Measurements from ENCODE around the gene CRYBB1. TPM values are rescaled to one million over a fixed set of nuclear protein-coding genes. Genes with fewer than 3 reads are reported as not detected.

The CRYBB1 gene
- total RNA-seq, 2 donors from 2014 or later: 0.33 to 1.7 TPM

DNA sequence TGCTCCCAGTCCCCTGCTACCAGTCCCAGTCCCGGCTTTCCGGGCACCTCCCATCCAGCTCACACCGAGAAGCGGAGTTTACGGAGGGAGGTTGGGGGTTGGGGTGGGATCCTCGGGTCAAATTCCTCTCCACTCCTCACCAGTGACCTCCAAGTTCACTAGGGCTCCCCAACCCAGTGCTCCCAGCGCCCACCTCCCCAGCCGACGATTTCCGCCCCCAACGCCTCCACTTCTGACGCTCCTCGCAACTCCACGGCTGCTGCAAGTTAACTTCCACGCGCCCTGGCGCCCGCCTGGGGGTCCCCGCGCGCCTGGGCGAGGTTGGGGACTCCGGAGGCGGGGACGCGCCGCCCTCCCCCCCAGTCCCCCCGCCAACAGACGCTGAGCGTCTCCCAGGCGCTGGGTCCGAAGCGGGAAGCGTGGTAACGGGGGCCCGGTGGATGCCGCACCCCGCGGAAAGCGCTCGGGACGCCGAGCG lies 28.4 kb downstream of the CRYBB1 start:
- peak overlapping the region; percentile 91 for H3K4me3 ChIP-seq (ENCODE audit: low read length)
- H3K27me3 ChIP-seq (ENCODE audit: control insufficient read depth, insufficient read depth, low read length, poor library complexity, severe bottlenecking): no peaks in the 10 kb centered on the region
- DNase-seq: peak; percentile 82
- peaks cover 15% of the 10 kb centered on the region for H3K36me3 Mint-ChIP-seq (ENCODE audit: low read depth)
- peak overlapping the region; percentile 87 for H3K4me3 Mint-ChIP-seq
- peak overlapping the region; percentile 83 for H3K27ac Mint-ChIP-seq
- H3K27me3 Mint-ChIP-seq (ENCODE audit: insufficient read depth): no peaks in the 10 kb centered on the region
- H3K9me3 ChIP-seq (ENCODE audit: control insufficient read depth, low read length): peaks cover 5% of the 10 kb centered on the region
- no peaks in the 10 kb centered on the region for H3K4me1 ChIP-seq (ENCODE audit: control insufficient read depth, insufficient read depth, low read length)
- 0 to 1% methylated on average over 11 to 43 of the region's 44 CpGs for WGBS, 2 experiments (ENCODE audit: insufficient coverage in 1 of 2, insufficient read length in 1 of 2)
- peak overlapping the region; percentile 77 for H3K9ac ChIP-seq (ENCODE audit: extremely low read depth, low read length, poor library complexity, severe bottlenecking)
- H3K27ac ChIP-seq (ENCODE audit: low read depth, low read length): no peak overlapping the region
- H3K4me1 Mint-ChIP-seq: peaks cover 27% of the 10 kb centered on the region
- TF ChIP-seq, protein P1, sequence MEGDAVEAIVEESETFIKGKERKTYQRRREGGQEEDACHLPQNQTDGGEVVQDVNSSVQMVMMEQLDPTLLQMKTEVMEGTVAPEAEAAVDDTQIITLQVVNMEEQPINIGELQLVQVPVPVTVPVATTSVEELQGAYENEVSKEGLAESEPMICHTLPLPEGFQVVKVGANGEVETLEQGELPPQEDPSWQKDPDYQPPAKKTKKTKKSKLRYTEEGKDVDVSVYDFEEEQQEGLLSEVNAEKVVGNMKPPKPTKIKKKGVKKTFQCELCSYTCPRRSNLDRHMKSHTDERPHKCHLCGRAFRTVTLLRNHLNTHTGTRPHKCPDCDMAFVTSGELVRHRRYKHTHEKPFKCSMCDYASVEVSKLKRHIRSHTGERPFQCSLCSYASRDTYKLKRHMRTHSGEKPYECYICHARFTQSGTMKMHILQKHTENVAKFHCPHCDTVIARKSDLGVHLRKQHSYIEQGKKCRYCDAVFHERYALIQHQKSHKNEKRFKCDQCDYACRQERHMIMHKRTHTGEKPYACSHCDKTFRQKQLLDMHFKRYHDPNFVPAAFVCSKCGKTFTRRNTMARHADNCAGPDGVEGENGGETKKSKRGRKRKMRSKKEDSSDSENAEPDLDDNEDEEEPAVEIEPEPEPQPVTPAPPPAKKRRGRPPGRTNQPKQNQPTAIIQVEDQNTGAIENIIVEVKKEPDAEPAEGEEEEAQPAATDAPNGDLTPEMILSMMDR (conservative IDR thresholded peaks at IDR 0.05): no peak
- H3K9me3 Mint-ChIP-seq: no peaks in the 10 kb centered on the region
- H3K36me3 ChIP-seq (ENCODE audit: control insufficient read depth, insufficient read depth, low read length): no peaks in the 10 kb centered on the region

DNA sequence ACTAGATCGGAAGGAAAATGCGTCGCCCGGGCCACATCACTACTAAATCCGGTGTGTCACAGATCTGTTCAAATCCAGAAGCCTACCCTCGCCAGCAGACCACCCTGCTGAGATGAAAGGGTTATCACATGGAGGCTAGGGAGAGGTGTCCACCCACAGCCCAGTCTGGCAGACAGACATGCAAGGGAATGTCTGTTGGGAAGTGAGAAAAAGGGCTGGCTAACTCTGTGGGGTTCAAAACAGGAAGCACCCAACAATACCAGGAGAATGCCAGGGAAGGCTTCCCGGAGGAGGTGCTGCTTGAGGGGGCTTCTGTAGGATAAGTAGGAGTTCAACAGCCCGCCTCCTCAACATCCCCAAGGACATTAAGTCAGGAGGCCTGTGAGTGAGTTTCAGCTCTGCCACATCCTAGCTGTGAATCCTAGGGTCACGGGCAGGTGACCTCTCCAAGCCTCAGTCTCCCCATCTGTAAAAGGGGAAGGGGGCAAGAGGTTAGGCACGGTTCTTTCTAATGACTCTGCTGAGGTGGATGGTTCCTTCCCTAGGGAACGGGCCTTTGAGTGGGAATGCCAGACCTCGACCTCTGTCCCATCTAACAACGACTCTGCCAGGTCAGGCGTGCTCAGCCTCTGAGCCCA lies 29.0 kb downstream of the CRYBB1 start:
- Histone ChIP-seq H3K27me3 (ENCODE audit: control insufficient read depth, insufficient read depth, low read length, poor library complexity, severe bottlenecking) (no peaks in the 10 kb centered on the region), H3K4me3 (ENCODE audit: low read length) (peak overlapping the region; percentile 91), H3K4me1 (ENCODE audit: control insufficient read depth, insufficient read depth, low read length) (no peaks in the 10 kb centered on the region), H3K9me3 (ENCODE audit: control insufficient read depth, low read length) (peaks cover 5% of the 10 kb centered on the region), H3K9ac (ENCODE audit: extremely low read depth, low read length, poor library complexity, severe bottlenecking) (peak overlapping the region; percentile 77), H3K36me3 (ENCODE audit: control insufficient read depth, insufficient read depth, low read length) (no peaks in the 10 kb centered on the region), H3K27ac (ENCODE audit: low read depth, low read length) (no peak overlapping the region)
- H3K27me3 Mint-ChIP-seq (ENCODE audit: insufficient read depth): no peaks in the 10 kb centered on the region
- H3K4me3 Mint-ChIP-seq: peak overlapping the region; percentile 87
- peaks cover 20% of the 10 kb centered on the region for H3K36me3 Mint-ChIP-seq (ENCODE audit: low read depth)
- TF ChIP-seq, protein P1 (conservative IDR thresholded peaks at IDR 0.05): no peak
- peak overlapping the region; percentile 83 for H3K27ac Mint-ChIP-seq
- 59 to 66% methylated on average over 9 to 14 of the region's 14 CpGs for WGBS, 2 experiments (ENCODE audit: insufficient coverage in 1 of 2, insufficient read length in 1 of 2)
- peaks cover 22% of the 10 kb centered on the region for H3K4me1 Mint-ChIP-seq
- no peaks in the 10 kb centered on the region for H3K9me3 Mint-ChIP-seq
- DNase-seq: no peak

DNA sequence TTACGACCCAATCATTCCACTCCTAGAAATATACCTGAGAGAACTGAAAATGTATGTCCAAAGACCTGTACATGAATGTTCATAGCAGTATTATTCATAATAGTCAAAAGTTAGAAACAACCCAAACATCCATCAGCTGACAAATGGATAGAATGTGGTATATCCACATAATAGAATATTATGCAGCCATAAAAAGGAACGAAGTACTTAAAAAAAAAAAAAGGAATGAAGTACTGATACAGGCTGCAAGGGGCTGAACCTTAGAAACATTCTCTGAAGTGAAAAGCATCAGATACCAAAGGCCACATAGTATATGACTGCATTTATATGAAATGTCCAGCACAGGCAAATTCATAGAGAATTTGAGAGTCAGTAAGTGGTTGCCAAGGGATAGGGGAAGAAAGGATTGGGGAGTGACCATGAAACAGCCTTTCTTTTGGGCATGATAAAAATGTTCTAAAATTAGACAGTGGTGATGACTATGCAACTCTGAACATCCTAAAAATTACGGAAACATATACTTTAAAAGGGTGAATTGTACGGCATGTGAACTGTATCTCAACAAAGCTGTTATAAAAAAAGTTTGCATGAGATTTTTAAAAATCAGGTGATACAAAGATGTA lies 29.7 kb downstream of the CRYBB1 start:
- no peaks in the 10 kb centered on the region for H3K27me3 Mint-ChIP-seq (ENCODE audit: insufficient read depth)
- H3K36me3 Mint-ChIP-seq (ENCODE audit: low read depth): peaks cover 20% of the 10 kb centered on the region
- TF ChIP-seq, protein P1 (conservative IDR thresholded peaks at IDR 0.05): no peak
- no peaks in the 10 kb centered on the region for H3K27me3 ChIP-seq (ENCODE audit: control insufficient read depth, insufficient read depth, low read length, poor library complexity, severe bottlenecking)
- H3K4me1 ChIP-seq (ENCODE audit: control insufficient read depth, insufficient read depth, low read length): no peaks in the 10 kb centered on the region
- peak overlapping the region; percentile 87 for H3K4me3 Mint-ChIP-seq
- H3K9me3 ChIP-seq (ENCODE audit: control insufficient read depth, low read length): peaks cover 5% of the 10 kb centered on the region
- H3K9ac ChIP-seq (ENCODE audit: extremely low read depth, low read length, poor library complexity, severe bottlenecking): no peak overlapping the region
- peak overlapping the region; percentile 91 for H3K4me3 ChIP-seq (ENCODE audit: low read length)
- DNase-seq: no peak
- WGBS, 2 experiments (ENCODE audit: insufficient coverage in 1 of 2, insufficient read length in 1 of 2): 94 to 95% methylated on average over 2 to 4 of the region's 4 CpGs
- H3K4me1 Mint-ChIP-seq: peaks cover 21% of the 10 kb centered on the region
- H3K9me3 Mint-ChIP-seq: no peaks in the 10 kb centered on the region
- no peak overlapping the region for H3K27ac Mint-ChIP-seq
- H3K36me3 ChIP-seq (ENCODE audit: control insufficient read depth, insufficient read depth, low read length): no peaks in the 10 kb centered on the region
- no peak overlapping the region for H3K27ac ChIP-seq (ENCODE audit: low read depth, low read length)

Measured in endodermal cell (in vitro differentiated cells).